GM12865 (cell line): ENCODE results near the gene FHIT.

Experiments
- DNase-seq: peaks from one replicate; pipeline ENCODE4 v3.0.0; 2010; ENCODE audit warnings: low read depth
- H3K4me3 ChIP-seq: 2 replicates; pipeline ENCODE4 v1.5.1; 2011; ENCODE audit warnings: mild to moderate bottlenecking, low read depth, low read length, control low read depth
- CTCF ChIP-seq: IDR thresholded peaks from 2 replicates; pipeline ENCODE4 v1.5.1; 2011; ENCODE audit warnings: low read length, control low read depth, low read depth, inconsistent platforms; ENCODE audit not compliant: insufficient read depth; ENCODE audit errors: missing control alignments

Gene FHIT

GRCh38 chr3:60238550-60238949 is 1012.7 kb downstream of the FHIT start:
- no peak overlapping the region for H3K4me3 ChIP-seq
- TF ChIP-seq CTCF, result no peak
- DNase-seq, result no peak

GRCh38 chr3:60229502-60229901 is 1021.8 kb downstream of the FHIT start:
- no peak overlapping the region for H3K4me3 ChIP-seq
- TF ChIP-seq CTCF, result no peak
- no peak for DNase-seq

DNA sequence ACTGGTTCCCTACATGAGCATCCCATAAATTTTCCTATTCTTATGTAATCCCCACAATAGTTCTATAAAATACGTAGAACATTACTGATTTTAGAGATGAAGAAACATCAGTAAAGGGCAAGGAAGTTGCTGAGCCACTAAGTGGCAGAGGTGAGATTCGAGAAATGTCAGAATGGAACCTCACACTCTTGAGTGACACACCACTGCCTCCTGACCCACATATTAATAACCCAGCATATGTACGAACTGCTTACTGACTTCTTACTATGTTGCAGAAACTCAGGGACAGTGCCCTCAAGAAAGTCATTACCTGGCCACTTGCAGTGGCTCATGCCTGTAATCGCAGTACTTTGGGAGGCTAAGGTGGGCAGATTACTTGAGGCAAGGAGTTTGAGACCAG is 1022.4 kb downstream of the FHIT start:
- H3K4me3 ChIP-seq, result no peak overlapping the region
- DNase-seq, result peak; percentile 21
- no peak for TF ChIP-seq CTCF

DNA sequence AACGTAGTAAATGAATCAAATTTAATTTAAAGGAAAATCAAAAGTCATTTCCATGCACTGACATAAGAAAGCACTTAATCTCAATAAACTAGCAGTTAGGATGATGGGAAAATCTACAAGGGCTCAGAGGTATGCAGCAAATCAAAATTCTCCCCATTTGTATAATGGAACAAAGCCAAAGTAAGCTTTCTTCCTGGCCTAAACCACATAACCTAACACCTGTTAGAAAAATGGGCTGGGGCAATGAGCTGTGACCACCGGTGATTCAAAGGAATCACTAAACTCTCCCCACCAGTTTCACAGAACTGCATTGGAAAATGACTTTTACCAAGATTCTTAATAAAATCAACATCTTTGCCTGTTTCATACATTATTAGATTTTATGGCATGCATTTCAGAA is 1024.3 kb downstream of the FHIT start:
- TF ChIP-seq CTCF, result no peak

DNA sequence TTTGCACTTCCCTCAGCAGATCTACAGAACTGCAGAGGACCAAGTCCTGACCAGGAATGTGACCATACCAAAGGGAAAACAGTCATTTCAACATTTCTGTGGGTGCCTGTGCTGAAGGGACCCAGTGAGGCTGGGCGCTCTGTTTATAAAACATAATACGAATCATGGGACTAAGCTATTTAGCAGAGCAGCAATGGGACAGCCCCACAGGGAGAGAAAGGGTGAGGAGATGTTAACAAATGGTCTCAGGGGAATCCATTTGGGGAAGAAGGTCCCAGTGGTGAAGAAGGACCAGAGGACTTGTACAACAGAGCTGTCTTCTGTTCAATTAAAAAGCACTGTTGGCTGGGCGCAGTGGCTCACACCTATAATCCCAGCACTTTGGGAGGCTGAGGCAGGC is 1025.4 kb downstream of the FHIT start:
- peak; percentile 9 for DNase-seq
- no peak overlapping the region for H3K4me3 ChIP-seq
- no peak for TF ChIP-seq CTCF

More for the DNA sequence above, 1024.3 kb downstream of the FHIT start:
- no peak overlapping the region for H3K4me3 ChIP-seq
- DNase-seq, result peak; percentile 4

GRCh38 chr3:60220768-60221167 is 1030.5 kb downstream of the FHIT start:
- no peak for TF ChIP-seq CTCF
- no peak for DNase-seq
- no peak overlapping the region for H3K4me3 ChIP-seq

DNA sequence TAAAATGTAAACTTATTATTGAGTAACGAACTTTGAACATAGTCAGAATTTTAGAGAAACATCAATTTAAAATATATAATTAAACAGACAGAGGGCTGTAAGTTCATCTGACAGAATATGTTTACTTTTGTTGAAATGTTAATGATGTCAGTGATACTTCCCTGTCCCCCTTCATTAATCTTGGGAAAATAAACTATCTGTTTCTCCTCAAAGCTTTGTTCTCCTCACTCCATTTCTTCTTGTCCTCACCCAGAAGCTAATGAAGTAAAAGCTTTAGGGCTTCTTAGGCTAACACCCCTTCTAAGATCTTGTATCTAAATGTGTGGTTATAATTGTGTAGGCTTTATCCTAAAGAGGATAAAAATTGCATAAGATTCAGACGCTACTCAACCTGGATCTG is 1031.8 kb downstream of the FHIT start:
- TF ChIP-seq CTCF, result no peak
- no peak for DNase-seq
- no peak overlapping the region for H3K4me3 ChIP-seq
